ENCODE results near the gene RNF152.

The RNF152 gene

DNA sequence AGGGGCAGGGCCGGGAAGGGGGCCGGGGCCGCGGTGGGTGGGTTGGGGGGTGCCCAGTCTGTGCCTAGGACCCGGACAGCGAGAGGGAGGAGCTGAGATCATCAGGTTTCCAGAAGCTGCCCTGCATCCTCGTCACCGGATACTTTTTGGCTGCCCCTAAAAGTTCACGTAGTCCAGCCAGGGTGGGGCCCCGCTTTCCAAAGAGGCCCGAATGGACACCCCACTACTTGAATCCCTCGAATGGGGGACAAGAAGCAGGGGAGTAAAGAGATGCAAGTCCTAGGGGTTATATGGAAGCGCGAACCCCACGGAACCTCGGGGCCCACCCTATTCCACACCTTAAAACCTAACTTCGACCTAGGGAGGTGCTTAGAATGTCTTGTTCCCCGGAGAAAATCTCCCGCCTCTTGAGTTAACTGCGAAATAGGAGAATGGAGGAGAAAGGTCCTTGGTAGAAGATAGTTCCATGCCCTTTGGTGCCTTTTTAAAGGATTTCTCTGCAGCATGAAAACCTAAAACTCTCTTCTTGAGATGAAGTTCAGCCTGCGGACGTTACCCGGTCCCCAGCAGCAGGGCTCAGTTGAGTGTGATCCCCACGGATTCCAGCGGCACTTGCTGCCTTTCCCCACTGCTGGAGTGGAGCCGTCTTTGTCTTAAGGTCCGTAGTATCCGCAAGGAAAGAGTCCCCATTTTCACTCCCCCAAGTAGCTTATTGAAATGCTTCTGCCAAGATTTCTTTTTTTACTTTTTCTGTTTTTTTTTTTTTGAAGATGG is 2.1 kb upstream of the RNF152 start:
- no peak overlapping the region for H3K27ac ChIP-seq (ENCODE audit: extremely low read depth, low read depth, low read length)
- H3K36me3 ChIP-seq (ENCODE audit: control insufficient read depth in 2 of 2, insufficient read depth in 1 of 2, low read length in 2 of 2), result peaks cover 0 to 7% of the 10 kb centered on the region in 2 experiments; a peak in 1 of 3 replicates
- peak overlapping the region; percentile 82 for H3K4me3 ChIP-seq (ENCODE audit: low read depth, low read length)
- no peaks in the 10 kb centered on the region for H3K4me1 ChIP-seq (ENCODE audit: control insufficient read depth, insufficient read depth, low read length)
- no peaks in the 10 kb centered on the region for H3K9me3 ChIP-seq (ENCODE audit: control insufficient read depth, insufficient read depth, low read depth, low read length)
- TF ChIP-seq ZNF341 (tag by site-specific recombination; IDR thresholded peaks at IDR 0.05; ENCODE audit: low read depth) (peak; percentile 74), OSR2 (tag by site-specific recombination; IDR thresholded peaks at IDR 0.05) (no peak), ZNF174 (tag by site-specific recombination; IDR thresholded peaks at IDR 0.05) (no peak), PRDM1 (tag by site-specific recombination; IDR thresholded peaks at IDR 0.05) (0 out of 2 replicates have a peak, but pooled peaks have one; percentile 9), RBAK (tag by site-specific recombination; IDR thresholded peaks at IDR 0.05) (no peak), ZNF335 (tag by site-specific recombination; conservative IDR thresholded peaks at IDR 0.05) (peak; percentile 13), SP3 (tag by site-specific recombination; IDR thresholded peaks at IDR 0.05) (peak; percentile 15)
- TF ChIP-seq, protein P1, sequence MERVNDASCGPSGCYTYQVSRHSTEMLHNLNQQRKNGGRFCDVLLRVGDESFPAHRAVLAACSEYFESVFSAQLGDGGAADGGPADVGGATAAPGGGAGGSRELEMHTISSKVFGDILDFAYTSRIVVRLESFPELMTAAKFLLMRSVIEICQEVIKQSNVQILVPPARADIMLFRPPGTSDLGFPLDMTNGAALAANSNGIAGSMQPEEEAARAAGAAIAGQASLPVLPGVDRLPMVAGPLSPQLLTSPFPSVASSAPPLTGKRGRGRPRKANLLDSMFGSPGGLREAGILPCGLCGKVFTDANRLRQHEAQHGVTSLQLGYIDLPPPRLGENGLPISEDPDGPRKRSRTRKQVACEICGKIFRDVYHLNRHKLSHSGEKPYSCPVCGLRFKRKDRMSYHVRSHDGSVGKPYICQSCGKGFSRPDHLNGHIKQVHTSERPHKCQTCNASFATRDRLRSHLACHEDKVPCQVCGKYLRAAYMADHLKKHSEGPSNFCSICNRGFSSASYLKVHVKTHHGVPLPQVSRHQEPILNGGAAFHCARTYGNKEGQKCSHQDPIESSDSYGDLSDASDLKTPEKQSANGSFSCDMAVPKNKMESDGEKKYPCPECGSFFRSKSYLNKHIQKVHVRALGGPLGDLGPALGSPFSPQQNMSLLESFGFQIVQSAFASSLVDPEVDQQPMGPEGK (tag by site-specific recombination; IDR thresholded peaks at IDR 0.05), result 0 out of 2 replicates have a peak, but pooled peaks have one; percentile 7
- TF ChIP-seq, protein P2, sequence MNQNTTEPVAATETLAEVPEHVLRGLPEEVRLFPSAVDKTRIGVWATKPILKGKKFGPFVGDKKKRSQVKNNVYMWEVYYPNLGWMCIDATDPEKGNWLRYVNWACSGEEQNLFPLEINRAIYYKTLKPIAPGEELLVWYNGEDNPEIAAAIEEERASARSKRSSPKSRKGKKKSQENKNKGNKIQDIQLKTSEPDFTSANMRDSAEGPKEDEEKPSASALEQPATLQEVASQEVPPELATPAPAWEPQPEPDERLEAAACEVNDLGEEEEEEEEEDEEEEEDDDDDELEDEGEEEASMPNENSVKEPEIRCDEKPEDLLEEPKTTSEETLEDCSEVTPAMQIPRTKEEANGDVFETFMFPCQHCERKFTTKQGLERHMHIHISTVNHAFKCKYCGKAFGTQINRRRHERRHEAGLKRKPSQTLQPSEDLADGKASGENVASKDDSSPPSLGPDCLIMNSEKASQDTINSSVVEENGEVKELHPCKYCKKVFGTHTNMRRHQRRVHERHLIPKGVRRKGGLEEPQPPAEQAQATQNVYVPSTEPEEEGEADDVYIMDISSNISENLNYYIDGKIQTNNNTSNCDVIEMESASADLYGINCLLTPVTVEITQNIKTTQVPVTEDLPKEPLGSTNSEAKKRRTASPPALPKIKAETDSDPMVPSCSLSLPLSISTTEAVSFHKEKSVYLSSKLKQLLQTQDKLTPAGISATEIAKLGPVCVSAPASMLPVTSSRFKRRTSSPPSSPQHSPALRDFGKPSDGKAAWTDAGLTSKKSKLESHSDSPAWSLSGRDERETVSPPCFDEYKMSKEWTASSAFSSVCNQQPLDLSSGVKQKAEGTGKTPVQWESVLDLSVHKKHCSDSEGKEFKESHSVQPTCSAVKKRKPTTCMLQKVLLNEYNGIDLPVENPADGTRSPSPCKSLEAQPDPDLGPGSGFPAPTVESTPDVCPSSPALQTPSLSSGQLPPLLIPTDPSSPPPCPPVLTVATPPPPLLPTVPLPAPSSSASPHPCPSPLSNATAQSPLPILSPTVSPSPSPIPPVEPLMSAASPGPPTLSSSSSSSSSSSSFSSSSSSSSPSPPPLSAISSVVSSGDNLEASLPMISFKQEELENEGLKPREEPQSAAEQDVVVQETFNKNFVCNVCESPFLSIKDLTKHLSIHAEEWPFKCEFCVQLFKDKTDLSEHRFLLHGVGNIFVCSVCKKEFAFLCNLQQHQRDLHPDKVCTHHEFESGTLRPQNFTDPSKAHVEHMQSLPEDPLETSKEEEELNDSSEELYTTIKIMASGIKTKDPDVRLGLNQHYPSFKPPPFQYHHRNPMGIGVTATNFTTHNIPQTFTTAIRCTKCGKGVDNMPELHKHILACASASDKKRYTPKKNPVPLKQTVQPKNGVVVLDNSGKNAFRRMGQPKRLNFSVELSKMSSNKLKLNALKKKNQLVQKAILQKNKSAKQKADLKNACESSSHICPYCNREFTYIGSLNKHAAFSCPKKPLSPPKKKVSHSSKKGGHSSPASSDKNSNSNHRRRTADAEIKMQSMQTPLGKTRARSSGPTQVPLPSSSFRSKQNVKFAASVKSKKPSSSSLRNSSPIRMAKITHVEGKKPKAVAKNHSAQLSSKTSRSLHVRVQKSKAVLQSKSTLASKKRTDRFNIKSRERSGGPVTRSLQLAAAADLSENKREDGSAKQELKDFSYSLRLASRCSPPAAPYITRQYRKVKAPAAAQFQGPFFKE (tag by site-specific recombination; IDR thresholded peaks at IDR 0.05; ENCODE audit: borderline replicate concordance), result no peak
- ChIA-PET POLR2A (interaction anchor here (1.0 kb wide), 1 partner anchor 150 kb away, joined by 3 read pairs; no protein-coding TSS in a partner anchor), CTCF (interaction anchor here (0.6 to 1.8 kb wide), 6 partner anchors 20 to 808 kb away, joined by 3 to 8 read pairs (median 4); no protein-coding TSS in a partner anchor)

DNA sequence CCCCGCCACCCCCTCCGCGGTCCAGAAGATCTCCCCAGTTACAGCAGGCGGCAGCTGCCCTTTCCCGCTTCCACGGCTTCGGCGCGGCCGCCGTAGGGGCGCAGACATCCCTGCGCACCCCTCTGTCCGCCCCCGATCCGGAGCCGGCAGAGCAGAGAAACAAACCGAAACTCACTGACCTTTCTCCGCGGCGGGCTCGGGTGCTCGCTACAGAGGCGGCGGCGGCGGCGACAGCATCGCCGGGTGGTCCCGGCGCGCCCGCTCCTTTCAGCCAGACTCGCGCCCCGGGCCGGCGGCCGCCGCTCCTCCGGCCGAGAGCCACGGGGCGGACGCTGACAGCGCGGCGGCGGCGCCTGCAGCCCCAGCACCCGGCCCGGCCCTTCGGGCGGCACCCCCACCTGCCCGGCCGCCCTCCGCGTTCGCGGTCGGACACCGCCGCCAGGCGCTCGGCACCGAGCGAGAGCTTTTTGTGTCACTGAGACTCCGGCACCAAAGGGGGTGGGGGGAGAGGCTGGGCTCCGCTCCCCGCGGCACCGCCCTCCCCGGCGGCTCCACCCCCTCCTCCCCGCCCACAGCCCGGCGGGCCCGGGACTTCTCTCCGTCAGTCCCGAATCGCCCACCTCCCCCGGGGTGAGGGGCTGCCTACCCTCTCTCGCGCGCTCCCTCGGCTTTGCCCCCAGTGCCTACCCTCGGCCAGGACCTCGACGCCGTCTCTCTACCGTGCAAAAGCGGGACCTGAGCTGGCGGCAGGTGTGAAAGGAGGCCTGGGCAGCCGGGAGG is 1.4 kb upstream of the RNF152 start:
- POLR2A ChIA-PET, result interaction anchor here (0.9 to 1.0 kb wide), 2 partner anchors 60 to 151 kb away, joined by 3 read pairs; no protein-coding TSS in a partner anchor
- CTCF ChIA-PET, result interaction anchor here (0.6 to 1.8 kb wide), 8 partner anchors 19 to 342 kb away, joined by 3 to 8 read pairs (median 3); no protein-coding TSS in a partner anchor
- Histone ChIP-seq H3K4me1 (ENCODE audit: control insufficient read depth, insufficient read depth, low read length) (no peaks in the 10 kb centered on the region), H3K4me3 (ENCODE audit: low read depth, low read length) (peak overlapping the region; percentile 82), H3K9me3 (ENCODE audit: control insufficient read depth, insufficient read depth, low read depth, low read length) (no peaks in the 10 kb centered on the region), H3K36me3 (ENCODE audit: control insufficient read depth in 2 of 2, insufficient read depth in 1 of 2, low read length in 2 of 2) (peaks cover 0 to 7% of the 10 kb centered on the region in 2 experiments; a peak in 1 of 3 replicates), H3K27ac (ENCODE audit: extremely low read depth, low read depth, low read length) (peak overlapping the region; percentile 77)
- TF ChIP-seq, protein P3, sequence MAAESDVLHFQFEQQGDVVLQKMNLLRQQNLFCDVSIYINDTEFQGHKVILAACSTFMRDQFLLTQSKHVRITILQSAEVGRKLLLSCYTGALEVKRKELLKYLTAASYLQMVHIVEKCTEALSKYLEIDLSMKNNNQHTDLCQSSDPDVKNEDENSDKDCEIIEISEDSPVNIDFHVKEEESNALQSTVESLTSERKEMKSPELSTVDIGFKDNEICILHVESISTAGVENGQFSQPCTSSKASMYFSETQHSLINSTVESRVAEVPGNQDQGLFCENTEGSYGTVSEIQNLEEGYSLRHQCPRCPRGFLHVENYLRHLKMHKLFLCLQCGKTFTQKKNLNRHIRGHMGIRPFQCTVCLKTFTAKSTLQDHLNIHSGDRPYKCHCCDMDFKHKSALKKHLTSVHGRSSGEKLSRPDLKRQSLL (tag by site-specific recombination; IDR thresholded peaks at IDR 0.05), result no peak
- TF ChIP-seq ZNF335 (tag by site-specific recombination; conservative IDR thresholded peaks at IDR 0.05) (peak; percentile 58), KLF8 (tag by site-specific recombination; IDR thresholded peaks at IDR 0.05) (0 out of 2 replicates have a peak, but pooled peaks have one; percentile 20), SP3 (tag by site-specific recombination; IDR thresholded peaks at IDR 0.05) (peak; percentile 86), ZNF654 (tag by site-specific recombination; IDR thresholded peaks at IDR 0.05; ENCODE audit: low read depth) (no peak), KLF9 (tag by site-specific recombination; IDR thresholded peaks at IDR 0.05; ENCODE audit: low read depth) (peak; percentile 87), ZNF701 (tag by site-specific recombination; IDR thresholded peaks at IDR 0.05) (no peak), ZNF777 (tag by site-specific recombination; IDR thresholded peaks at IDR 0.05; ENCODE audit: borderline replicate concordance) (0 out of 2 replicates have a peak, but pooled peaks have one; percentile 52), GLIS2 (tag by site-specific recombination; IDR thresholded peaks at IDR 0.05) (peak; percentile 54; the same call in 1 of the 2 replicates)
- TF ChIP-seq, protein P4, sequence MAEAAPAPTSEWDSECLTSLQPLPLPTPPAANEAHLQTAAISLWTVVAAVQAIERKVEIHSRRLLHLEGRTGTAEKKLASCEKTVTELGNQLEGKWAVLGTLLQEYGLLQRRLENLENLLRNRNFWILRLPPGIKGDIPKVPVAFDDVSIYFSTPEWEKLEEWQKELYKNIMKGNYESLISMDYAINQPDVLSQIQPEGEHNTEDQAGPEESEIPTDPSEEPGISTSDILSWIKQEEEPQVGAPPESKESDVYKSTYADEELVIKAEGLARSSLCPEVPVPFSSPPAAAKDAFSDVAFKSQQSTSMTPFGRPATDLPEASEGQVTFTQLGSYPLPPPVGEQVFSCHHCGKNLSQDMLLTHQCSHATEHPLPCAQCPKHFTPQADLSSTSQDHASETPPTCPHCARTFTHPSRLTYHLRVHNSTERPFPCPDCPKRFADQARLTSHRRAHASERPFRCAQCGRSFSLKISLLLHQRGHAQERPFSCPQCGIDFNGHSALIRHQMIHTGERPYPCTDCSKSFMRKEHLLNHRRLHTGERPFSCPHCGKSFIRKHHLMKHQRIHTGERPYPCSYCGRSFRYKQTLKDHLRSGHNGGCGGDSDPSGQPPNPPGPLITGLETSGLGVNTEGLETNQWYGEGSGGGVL (tag by site-specific recombination; IDR thresholded peaks at IDR 0.05), result peak; percentile 26; the same call in 1 of the 2 replicates
- TF ChIP-seq, protein P5, sequence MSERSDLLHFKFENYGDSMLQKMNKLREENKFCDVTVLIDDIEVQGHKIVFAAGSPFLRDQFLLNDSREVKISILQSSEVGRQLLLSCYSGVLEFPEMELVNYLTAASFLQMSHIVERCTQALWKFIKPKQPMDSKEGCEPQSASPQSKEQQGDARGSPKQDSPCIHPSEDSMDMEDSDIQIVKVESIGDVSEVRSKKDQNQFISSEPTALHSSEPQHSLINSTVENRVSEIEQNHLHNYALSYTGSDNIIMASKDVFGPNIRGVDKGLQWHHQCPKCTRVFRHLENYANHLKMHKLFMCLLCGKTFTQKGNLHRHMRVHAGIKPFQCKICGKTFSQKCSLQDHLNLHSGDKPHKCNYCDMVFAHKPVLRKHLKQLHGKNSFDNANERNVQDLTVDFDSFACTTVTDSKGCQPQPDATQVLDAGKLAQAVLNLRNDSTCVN (tag by site-specific recombination; optimal IDR thresholded peaks at IDR 0.05), result peak; percentile 43

All from HEK293 (cell line).